GM19238 (cell line): ENCODE results near the gene PKD2L1.
"Not testable (repeated sequence)": the region's sequence is repeated elsewhere in the genome, so short reads cannot be mapped to it uniquely, and the experiment has no call there.

Experiments
- DNase-seq: peaks from one replicate; pipeline ENCODE4 v3.0.0; 2011; ENCODE audit warnings: low spot score; ENCODE audit not compliant: insufficient read length

Gene PKD2L1

DNA sequence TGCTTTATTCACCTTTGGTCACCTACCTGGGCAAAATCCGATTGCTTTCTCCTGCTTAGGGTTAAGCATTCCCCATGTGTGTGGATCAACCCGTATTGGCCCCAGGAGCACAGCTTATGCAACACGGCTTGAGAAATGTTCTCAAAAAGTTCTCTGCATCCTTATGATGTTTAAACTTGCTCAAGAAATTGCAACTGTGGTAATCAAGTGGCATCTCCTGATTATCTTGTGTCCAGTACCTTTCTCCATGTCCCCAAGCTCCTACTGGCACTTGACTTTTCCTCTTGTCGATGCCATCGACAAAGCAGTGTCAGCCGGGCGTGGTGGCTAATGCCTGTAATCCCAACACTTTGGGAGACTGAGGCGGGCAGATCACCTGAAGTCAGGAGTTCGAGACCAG is 4.7 kb upstream of the PKD2L1 start:
- no peak for DNase-seq

DNA sequence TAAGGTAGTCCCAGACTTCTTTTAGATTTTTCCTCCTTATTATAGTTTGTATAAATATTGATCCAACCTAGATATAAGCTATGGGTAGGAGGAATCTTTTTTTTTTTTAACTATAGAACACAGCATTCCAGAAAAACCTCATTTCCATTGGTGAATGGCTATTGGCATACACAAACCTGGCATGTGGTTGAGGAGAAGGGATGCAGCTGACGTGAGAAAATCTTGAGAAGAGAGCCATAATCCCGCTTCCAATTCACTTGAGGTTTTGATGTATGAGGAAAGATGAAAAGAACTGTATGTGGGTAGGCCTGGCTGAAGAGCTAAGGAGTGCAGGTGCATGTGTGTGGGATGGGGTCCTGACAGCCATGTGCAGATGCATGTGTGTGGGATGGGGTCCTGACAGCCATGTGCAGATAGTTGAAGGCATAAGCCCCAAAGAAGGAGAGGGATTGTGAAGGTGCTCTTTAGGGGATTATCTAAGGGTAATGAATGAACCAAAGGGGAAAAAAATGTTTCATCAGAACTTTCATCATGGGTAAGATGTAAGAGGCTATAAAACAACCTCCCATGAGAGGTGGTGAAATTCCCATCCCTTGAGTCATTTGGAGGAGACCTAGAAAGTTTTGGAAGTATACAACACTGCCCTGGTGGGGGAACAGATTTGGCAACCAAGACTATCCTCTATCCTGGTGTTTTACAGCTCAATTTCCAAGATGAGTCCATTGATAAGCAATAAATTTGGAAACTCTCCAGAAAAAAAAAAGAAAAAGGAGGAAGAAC is 3.8 kb upstream of the PKD2L1 start:
- no peak for DNase-seq

DNA sequence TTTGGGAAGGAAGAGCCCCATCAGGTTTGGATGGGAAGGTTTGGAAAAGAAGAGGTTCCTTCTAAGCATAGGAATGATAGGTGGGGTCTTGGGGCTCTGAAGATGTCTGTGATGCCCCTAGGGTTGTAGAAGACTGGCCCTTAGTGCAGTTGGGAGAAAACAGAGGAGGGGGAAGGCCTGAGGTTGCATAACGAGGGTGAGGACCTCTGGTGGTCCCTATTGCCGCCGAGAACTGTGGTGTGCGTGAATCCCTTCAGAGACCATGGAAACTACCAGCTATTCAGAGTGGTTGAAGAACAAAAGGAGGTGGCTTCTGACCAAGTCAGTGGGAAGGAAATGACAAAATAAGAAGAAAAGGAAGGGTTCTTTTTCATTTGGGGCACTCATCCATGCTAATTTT is 3.1 kb upstream of the PKD2L1 start:
- no peak for DNase-seq

DNA sequence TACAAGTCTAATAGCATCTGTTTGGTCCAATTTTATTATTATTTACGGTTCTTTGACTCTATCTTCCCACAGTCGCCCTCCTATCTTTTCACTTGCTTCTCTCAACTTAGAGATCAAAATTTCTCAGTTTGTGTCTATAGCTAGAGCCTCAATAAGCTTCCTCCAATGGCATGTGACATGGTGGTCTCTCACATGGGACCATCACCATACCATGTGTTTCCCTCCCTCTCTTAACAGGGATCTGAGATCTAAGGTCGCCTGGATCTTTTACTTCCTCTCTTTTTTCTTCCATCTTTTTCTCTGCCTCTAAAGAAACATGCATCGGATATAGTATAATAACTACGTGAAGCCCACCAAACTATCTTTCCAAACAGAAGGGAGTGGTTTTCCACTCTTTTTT is 1.8 kb downstream of the PKD2L1 start:
- no peak for DNase-seq

DNA sequence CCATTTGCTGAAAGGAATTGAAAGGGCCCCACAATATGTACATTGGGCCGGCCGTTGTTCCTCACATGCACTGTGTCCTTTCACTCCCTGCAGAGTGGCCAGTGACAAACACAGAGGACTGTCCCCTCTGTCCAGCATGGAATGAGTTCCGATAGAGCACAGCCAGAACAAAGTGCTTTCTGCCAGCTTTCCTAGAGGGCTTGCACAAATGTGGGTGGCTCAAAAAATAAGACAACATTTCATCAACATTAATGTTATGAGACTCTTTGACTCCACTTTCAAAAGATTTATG is 2.4 kb downstream of the PKD2L1 start:
- no peak for DNase-seq

DNA sequence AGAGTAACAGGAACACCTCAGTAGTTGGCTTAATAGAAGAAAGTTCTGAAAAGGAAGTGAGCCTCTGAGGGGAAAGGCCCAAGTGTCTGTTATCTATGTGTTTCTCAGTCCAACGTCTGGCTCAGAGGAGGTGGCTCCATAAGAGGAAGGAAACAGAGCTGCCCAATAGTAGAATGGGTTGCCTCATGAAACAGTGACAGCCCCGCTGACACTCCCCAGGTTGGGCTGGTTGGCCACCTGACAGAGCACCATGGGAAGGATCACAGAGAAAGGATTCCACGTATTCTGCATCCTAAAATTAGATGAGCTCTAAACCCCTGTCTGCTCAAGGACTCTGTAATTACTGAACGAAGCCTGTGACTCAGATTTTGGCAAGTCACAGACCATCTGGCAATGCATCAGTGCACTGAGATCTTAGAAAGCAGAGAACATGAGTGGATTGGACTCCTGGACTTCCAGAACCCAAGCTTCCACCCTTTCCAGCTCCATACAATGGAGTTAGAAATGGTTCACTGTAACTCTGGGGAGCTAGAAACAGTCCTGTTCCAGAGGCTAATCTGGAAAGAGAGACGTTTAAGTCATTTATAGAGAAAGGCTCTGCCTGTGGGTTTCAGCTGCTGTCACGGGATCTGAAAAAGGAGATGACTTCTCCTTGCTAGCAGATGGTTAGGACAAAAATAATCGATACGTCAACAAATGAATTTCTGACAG is 2.9 kb downstream of the PKD2L1 start:
- peak; percentile 70 for DNase-seq

DNA sequence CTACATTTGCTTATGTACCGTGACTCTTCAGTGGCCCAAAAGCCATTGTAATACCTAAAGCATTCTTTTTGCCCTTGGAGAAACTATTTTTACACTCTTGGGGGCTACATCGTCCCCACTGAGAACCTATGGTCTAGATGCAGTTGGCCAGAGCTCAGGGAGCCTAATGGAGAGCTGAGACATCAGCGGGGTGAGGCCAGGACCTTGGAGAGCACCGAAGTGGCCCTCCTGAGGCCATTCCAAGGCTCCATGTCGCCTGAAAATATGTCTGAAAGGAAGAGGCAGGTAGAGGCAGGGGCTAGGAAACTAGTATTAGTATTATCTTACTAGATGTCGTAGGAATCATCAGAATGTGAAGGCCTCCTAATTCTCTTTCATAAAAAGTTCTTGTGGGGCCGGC is 4.9 kb downstream of the PKD2L1 start:
- DNase-seq = no peak

DNA sequence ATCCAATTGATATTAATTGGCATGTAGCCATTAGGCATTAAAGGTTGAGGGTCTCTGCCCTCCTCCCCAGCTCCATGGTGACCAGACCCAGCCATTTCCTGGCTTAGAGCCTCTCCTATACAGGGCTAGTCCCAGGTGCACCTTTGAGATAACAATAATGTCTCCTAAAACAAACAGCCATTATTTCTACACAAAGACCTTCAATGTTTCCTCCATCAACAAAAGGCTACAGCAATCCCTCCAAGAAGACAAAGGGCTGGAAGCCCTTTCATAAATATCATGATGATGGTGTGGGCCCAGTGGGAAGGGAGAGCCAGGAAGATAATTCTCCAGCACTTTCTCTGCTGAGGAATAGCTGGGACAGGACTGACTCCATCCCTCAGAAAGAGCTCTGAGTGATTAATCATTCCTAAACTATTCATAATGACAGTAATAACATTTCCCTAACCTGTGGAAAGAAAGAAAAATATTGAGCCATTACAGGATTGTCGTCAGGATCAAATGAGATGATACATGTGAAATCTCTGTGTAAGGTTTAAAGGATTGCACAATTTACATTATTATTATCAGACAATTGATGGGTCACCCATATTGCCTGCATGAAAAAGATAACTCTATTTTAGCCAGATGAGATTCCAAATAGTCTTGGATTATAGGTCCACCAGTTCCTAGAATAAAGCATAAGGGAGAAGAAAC is 10.2 kb downstream of the PKD2L1 start:
- no peak for DNase-seq

DNA sequence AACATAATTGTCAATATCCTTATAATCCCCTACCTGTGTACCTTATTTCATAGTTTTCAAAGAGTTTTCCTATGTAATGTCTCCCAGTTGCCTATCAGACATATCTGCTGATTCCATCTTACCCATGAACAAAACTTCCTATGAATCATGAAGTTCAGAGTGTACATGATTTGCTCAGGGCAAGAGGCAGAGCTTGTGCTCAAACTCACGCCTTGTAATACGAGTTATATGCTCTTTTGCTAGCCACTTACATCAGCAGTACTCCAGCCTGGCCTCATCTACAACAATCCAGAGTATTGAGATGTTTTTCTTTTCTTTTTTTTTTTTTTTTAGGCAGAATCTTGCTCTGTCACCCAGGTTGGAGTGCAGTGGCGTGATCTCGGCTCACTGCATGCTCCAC is 11.8 kb downstream of the PKD2L1 start:
- DNase-seq = no peak

DNA sequence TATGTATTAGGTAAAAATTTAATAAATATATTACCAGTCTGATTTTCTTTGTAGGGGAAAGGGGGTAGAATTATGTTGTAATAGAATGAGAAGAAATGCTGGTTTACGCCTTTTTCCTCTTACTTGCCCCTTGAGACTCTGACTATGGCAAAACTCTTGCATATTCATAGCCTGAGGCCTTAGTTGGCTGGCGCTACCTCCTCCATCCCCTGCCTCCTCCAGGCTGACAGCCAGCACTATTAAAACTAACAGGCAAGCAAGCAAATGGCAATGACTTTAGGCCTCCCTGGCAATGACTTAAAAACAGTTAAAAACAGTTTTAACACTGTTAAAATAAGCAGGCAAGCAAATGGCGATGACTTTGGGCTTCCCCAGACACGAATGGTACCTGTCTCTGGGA is 14.4 kb downstream of the PKD2L1 start:
- DNase-seq = no peak

DNA sequence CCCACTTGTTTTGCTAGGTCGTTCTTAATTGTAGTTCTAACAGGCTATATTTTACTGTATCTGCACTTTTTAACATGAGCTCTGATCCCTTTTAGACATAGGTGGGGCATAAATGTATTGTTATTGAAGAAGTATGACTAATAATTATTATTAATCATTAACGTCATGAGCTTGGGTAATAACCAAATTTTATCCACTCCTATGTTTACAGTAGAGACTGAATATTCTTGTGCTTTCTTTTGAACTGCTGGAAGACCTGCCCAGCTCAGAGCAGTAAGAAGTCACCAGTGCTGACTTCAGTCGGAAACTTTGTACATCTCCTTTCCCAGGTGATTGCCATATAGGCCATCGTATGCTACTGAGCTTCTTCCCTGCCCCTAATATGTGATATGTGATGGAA is 18.7 kb downstream of the PKD2L1 start:
- DNase-seq = no peak

DNA sequence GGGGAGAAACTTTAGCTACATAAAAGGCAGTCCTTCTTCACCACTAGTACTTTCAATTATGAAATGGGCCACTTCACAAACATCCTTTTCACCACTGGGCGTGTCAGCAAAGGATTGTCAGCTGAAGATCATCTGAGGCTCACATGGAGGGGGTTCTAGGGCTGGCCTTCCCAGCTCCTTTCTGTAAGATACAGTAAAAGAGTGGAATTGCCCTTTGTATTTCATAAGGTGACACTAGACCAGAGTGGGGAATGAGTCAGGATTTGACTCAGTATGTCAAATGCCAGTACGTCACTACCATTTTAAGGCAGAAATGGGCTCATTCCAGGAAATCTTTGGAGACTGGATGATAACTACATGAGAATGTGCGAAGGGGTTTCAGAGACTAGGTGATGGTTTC is 22.3 kb downstream of the PKD2L1 start:
- no peak for DNase-seq

DNA sequence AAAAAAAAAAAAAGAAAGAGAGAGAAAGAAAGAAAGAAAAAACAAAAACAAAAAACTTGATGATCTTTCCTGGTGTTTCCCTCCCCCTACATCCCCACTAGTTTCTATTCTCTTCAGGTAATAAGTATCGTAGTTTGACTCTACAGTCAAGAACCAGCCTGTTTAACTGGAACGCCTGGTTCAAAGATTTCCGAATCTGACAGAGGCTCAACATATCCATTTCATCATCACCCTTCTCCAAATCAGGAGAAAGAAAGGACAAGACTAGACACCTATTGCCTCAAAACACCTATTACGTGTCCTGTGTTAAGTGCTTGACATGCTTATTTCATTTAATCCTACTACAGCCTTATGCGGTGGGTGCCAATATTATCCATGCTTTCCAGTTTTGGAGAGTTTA is 23.2 kb downstream of the PKD2L1 start:
- DNase-seq = no peak

DNA sequence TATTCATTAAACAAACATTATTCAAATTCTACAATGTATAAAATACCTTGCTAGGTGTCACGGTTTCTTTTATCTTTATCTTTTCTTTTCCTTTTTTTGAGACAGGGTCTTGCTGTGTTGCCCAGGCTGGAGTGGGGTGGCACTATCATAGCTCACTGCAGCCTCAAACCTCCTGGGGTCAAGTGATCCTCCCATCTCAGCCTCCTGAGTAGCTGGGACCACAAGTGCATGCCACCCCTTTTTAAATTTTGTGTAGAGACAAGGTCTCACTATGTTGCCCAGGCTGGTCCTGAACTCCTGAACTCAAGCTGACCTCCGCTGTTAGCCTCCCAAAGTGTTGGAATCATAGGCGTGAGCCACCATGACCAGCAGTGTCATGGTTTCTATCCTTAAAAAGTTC is 25.6 kb downstream of the PKD2L1 start:
- DNase-seq = no peak

DNA sequence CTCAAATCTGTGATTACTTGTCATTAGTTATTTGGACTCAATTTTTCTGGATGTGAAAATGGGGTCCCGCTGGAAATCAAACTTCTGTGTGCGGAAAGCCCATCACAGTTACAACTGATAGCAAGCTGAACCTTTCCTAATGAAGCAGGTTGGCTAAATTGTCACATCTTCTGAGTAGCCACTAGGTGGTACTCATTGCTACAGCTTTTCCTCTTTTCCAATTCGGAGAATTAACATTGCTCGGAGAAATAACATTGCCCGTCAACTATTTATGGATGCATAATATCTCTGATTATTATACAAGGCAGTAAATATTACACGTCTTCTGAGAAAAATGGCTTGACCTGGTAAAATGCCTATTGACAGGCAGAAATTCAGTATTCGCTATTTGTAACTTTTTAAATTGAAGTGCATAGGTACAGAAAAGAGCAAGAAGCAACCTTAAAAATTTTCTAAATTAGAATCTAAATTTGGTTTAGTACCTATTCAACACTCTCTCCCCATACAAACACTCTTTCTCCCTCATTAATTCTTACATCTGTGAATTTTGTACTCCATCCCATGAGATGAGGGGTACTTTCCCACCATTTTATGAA is 26.2 kb downstream of the PKD2L1 start:
- DNase-seq = no peak

DNA sequence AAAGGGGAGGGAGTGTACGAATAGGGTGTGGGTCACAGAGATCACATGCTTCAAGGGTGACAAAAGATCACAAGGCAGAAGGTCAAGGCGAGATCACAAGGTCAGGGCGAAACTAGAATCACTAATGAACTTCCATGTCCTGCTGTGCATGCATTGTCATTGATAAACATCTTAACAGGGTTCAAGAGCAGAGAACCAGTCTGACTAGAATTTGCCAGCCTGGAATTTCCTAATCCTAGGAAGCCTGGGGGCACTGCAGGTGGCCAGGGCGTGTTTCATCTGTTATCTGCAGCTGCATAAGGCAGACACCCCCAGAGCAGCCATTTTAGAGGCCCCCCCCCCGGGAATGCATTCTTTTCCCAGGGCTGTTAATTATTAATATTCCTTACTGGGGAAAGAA is 28.9 kb downstream of the PKD2L1 start:
- not testable (repeated sequence) for DNase-seq

DNA sequence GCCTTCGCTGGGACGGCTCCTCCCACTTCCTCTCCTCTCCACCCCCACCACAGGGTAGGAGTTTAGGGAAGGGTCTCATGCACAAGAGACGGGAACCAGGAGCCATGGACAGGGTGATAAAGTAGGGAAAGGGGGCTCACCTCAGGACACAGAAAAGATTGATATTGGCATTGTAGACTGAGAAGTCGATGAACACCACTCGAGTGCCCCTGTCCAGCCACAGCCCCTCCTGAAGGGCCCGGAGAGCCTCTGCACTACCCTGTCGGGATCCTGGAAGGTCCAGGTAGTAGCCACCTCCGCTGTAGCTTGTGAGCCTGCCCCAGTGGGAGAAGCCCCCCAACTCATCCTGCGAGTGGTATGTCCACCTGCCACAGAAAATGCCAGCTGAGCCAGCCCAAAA is 32.8 kb downstream of the PKD2L1 start:
- no peak for DNase-seq

DNA sequence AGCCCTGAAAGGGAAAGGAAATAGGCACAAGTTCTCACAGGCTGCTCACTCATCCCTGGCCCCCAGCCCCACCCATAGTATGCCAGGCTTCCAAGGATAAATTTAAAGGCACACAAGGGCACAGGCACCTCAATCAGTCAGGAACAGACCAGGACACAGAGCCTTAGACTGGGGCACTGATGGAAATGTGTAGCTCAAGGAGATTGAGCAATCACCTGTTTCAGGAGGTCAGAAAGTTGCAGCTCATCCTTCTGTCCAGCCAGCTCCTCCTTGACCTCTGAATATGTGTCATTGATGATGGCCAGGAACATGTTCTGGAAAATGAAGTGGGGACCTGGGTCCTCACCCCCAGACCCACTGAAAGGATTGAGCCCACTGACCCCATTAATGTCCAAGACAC is 37.0 kb downstream of the PKD2L1 start:
- DNase-seq = no peak

DNA sequence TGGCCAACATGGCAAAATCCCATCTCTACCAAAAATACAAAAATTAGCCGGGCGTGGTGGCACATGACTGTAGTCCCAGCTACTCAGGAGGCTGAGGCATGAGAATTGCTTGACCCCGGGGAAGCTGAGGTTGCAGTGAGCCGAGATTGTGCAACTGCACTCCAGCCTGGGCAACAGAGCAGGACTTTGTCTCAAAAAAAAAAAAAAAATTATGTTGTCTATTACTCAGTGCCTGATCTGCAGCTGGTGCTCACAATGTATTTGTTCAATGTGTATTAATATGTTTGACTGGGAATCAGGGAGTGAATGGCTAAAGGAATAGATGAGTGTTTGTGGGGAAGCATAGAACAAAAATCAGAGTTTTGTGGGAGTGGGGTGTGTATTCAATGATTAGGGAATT is 37.7 kb downstream of the PKD2L1 start:
- not testable (repeated sequence) for DNase-seq

DNA sequence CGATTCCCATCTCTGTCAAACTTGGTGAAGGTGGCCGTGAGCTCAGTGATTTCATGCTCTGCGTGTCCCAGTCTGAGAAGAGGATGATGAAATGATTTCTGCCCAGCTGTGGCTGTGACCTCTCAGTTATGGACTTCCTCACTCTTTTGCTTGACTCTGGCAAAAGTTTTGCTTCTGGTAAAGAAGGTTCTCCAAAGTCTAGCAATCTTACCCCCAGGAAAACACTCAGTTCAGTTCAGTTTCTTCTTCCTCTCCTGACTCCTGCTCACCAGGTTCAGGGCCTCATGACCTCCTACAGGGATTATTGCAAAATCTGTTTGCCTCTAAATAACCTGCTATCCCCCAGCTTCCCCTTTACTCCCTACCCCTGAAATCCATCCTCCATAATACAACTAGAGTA is 38.7 kb downstream of the PKD2L1 start:
- DNase-seq = no peak

DNA sequence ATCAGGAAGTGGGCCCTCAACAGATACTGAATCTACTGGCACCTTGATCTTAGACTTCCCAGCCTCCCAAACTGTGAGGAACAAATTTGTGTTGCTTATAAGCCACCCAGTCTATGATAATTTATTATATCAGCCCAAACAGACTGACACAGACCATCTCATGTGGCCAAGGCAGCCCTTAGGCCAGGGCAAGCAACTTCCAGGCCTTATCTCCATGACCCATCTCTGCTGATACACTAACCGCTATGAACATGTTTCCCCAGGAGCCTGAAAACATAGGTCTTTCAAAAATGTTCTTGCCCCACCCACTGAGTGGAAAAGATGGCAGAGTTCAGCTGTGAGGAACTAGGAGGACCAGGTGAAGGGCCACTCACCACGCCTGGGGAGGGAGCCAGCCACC is 40.4 kb downstream of the PKD2L1 start:
- no peak for DNase-seq

DNA sequence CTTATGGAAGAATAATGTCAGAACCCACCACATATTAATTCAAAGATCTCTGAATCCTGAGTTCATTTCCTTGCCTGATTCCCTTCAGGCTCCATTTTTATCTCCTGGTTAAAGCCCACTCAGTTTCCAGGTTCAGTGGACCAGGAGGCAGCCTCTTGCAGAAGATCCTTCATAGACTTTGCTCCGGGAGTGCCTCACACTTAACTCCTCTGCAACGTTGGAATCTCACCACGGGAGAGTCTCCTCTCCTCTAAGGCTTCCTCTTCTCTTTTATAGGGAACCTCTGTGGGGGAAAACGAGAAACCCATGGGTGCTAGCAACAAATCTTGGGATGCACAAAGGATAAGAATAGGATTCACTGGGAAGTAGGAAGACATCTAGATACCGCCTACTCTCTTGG is 41.8 kb downstream of the PKD2L1 start:
- DNase-seq = no peak
